Omental fat pad (tissue), 4 donors: ENCODE data around the gene POU6F2. TPM values are rescaled to one million over a fixed set of nuclear protein-coding genes. Genes with fewer than 3 reads are reported as not detected.

Source experiments
- ATAC-seq: fragments of 150-250 bp; one replicate; pipeline ENCODE4 v1.9.1; 2016; ENCODE audit warnings: mild to moderate bottlenecking, moderate library complexity; ENCODE audit not compliant: low FRiP score
- DNase-seq: peaks from one replicate; pipeline ENCODE4 v3.0.0-alpha.2; 2019; ENCODE audit warnings: low spot score
- CTCF ChIP-seq, 3 donors: fragments of 450-650 bp; IDR thresholded peaks; one replicate each; pipeline ENCODE4 v1.5.1; 2016 to 2017; ENCODE audit warnings: antibody characterized with exemption in 3 of 3, mild to moderate bottlenecking in 3 of 3, moderate library complexity in 2 of 3
- total RNA-seq, 4 donors: library from RNA; depleted of rRNA; stranded (reverse); fragments of >200 nt; gene quantifications; one replicate each; pipeline ENCODE4 v1.1.0, GENCODE V29; 2016

Gene POU6F2
- total RNA-seq, 4 donors from 2014 or later = 0.12 to 0.56 (median 0.37) TPM; not detected in 1

- TF ChIP-seq CTCF (IDR thresholded peaks at IDR 0.05) = no peak
Observed at GRCh38 chr7:39432807-39433416, 455.2 kb downstream of the POU6F2 start.

GRCh38 chr7:39433550-39433949 is 455.8 kb downstream of the POU6F2 start:
- DNase-seq = no peak
- ATAC-seq = no peak
- TF ChIP-seq CTCF (IDR thresholded peaks at IDR 0.05) = no peak

More at GRCh38 chr7:39432807-39433416, 455.2 kb downstream of the POU6F2 start:
- DNase-seq (no peak), ATAC-seq (no peak)

- TF ChIP-seq CTCF (IDR thresholded peaks at IDR 0.05) = no peak
- ATAC-seq (no peak), DNase-seq (no peak)
Observed at GRCh38 chr7:39434012-39434411, 456.3 kb downstream of the POU6F2 start.

- ATAC-seq = no peak
- TF ChIP-seq CTCF (IDR thresholded peaks at IDR 0.05) = no peak
- no peak for DNase-seq
Observed at GRCh38 chr7:39446546-39446945, 468.8 kb downstream of the POU6F2 start.

- TF ChIP-seq CTCF (IDR thresholded peaks at IDR 0.05) = no peak
- DNase-seq (no peak), ATAC-seq (no peak)
Observed at GRCh38 chr7:39451901-39452300, 474.2 kb downstream of the POU6F2 start.

- no peak for ATAC-seq
- DNase-seq = no peak
- no peak for TF ChIP-seq CTCF (IDR thresholded peaks at IDR 0.05)
Observed at GRCh38 chr7:39453743-39454355, 476.1 kb downstream of the POU6F2 start.
